HL-60/S4 (cell line): ENCODE measurements around the gene UPK2.

Experiments
- in situ Hi-C: fragments of 300-500 bp; cut with MboI; formaldehyde crosslinking; loops from 2 replicates; pipeline ENCODE4 v1.14.3; 2022; ENCODE audit warnings: low sequenced_read_pairs

Gene UPK2

GRCh38 chr11:118956094-118956846 is at the start of gene UPK2:
UPK2 (plus strand) TSS chr11:118956298; CDS start chr11:118956351, 53 bp downstream.
- in situ Hi-C loops = loop anchor here (5.0 to 25.0 kb wide), 2 partner anchors 44 to 269 kb away; partner anchors contain the start of gene TREH

DNA sequence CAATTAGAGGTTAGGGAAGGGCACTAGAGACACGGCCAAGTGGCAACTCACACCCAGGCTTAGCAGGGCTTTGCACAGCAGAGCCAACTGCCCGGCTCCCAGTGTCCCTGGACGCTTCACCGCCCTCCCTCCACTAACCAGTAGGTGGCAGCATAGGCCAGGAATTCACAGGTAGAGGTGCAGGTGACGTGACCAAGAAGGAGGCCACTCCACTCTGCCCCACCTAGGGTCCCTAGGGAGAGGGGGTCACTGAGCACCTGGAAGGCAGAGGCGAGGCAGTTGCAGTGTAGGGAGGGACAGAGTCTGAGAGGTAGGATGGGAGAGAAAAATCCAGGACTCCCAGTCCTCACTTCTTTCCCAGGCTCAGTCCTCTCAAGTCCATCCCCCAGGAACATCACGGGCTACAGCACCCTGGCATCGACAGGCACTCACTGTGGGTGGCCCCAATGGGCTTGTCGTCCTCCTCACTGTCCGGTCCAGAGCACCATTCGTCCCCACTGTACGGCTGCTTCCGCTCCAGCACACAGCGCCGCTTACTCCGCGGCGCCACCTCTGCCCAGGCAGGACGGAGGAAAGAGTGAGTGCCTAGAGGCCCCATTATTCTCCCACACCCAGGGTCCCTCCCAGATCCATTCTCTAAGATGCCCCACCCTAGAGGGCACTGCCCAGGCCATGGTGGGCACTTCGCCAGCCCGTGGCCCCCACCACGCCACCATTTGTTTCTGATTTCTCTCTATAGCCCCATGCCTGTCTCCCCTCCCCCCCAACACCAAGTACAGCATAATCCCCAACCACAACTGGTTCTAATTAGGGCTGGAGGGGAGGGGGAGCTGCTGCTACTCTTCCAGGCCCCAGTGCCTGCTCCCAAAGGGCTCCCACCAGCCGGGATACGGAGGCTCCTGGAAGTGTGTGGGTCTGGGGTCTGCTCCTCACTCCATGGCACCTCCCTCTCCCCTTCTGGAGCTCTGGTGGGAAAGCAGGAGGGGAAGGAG is 48.8 kb upstream of the UPK2 start:
- in situ Hi-C loops = no loop called here

DNA sequence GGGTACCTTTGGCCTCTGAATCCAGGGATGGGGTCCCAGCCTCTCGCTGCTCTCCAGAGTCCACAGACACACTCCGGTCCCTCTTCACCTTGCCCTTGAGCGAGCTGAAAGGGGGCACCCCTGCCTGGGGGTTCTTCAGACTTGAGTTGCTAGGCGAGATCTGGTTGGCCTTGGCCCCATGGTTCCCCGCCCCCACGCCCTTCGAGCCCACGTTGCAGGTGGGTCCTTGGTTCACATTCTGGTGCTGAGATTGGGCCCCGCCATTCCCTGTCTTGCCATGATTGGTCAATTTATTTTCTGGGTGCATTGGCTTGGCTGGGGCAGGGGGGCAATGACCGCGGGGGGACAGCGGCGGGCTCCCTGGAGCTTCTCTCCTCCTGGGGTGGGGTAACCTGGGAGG is 47.8 kb upstream of the UPK2 start:
- in situ Hi-C loops = no loop called here

DNA sequence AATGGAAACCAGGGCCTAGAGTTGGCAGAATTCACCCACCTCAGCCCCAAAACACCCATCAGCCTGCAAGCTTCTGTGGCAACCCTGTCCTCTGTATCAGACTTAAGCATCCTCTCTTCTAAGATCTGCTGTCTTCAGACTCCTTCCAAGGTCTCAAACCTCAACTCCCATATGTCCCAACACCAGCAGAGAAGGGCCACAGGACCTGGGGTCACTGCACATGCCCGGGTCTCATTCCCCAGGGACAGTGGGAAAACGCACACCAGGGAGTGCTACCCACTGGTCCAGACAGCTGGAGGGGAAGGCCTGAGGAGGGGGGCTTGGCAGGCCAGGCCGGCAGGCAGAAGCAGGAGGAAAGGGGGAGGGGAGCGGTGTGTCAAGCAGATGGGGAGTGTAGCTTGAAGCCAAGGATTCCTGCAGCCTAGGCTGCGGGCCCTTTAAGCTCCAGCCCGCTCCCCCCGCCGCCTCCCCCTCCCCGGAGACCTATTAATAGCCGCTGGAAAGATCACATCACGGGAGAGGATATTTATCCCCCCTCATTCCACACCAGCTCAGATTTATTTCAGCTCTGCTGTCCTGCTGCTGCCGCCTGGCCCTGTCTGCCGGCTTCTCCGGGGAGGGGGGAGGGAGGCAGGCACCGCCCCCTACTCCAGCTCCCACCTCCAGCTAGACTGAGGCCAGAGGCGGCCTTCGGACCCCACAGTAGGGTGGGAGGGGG is 47.0 kb upstream of the UPK2 start:
- in situ Hi-C loops = no loop called here

GRCh38 chr11:118909619-118910308 is 46.3 kb upstream of the UPK2 start:
- in situ Hi-C loops = loop anchor here (5.0 kb wide), 1 partner anchor 48 kb away; the partner anchor contains the start of gene UPK2

GRCh38 chr11:118910309-118911112 is 45.6 kb upstream of the UPK2 start:
- in situ Hi-C loops = loop anchor here (5.0 kb wide), 1 partner anchor 47 kb away; the partner anchor contains the start of gene UPK2

- in situ Hi-C loops = loop anchor here (5.0 kb wide), 1 partner anchor 46 kb away; the partner anchor contains the start of gene UPK2
These were observed 44.8 kb upstream of the UPK2 start for GRCh38 chr11:118911113-118911879.

DNA sequence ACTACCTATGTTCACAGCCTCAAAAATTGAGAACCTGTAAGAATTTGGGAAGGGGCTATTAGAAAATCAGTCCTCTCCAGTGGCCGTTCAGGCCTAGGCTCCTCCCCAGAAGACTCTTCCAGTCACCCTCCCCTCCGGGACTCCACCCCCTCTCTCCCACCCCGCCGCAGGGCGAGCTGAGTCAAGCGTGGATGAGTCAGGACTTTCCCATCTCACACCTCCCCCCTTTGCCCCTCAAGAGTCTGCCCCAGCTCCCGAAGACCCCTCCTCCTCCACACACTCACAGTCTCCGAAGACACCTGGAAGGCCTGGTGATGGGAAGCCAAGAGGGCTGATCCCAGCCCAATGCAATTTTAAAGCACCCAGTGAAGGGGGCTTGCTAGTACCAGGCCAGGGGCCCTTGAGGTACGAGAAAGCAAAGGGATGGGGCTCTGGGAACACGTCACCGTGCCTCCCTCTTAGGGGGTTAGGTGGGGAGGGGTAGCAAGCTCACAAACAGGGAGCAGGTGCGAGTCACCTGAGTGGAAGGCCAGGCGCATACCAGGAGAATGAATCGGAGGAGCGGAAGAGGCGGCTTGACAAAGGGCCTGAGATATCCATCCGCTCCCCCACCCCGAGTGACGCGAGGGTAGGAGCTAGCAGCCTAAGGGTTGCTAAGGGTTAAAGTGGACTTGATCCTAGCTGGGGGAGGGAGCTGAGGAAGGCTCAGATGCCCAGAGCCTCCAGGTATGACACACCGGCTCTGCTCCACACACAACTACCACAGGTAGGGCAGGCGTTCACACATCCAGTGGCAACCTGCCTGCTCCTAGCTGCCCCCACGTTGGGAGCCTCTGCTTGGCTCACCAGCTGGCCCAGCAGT is 44.0 kb upstream of the UPK2 start:
- in situ Hi-C loops = loop anchor here (5.0 kb wide), 1 partner anchor 45 kb away; the partner anchor contains the start of gene UPK2

- in situ Hi-C loops = loop anchor here (5.0 kb wide), 1 partner anchor 44 kb away; the partner anchor contains the start of gene UPK2
These were observed 43.2 kb upstream of the UPK2 start for GRCh38 chr11:118912742-118913410.

GRCh38 chr11:118913411-118914125 is 42.5 kb upstream of the UPK2 start:
- in situ Hi-C loops = loop anchor here (5.0 kb wide), 1 partner anchor 44 kb away; the partner anchor contains the start of gene UPK2

GRCh38 chr11:118914178-118914918 is 41.8 kb upstream of the UPK2 start:
- in situ Hi-C loops = loop anchor here (5.0 kb wide), 1 partner anchor 43 kb away; the partner anchor contains the start of gene UPK2

DNA sequence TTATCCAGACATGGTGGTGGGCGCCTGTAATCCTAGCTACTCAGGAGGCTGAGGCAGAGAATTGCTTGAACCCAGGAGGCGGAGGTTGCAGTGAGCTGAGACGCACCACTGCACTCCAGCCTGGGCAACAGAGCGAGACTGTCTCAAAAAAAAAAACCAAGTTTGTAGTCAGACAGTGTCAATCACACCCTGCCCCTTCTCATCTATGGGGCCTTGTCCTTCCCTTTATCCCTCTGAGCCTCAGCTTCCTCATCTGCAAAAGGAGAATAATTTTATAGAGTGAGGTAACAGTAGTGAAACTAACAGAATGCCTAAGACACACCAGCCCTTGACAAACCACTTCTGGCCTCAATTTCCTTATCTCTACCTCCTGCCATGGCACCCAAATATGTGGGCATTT is 41.1 kb upstream of the UPK2 start:
- in situ Hi-C loops = loop anchor here (5.0 kb wide), 1 partner anchor 42 kb away; the partner anchor contains the start of gene UPK2

DNA sequence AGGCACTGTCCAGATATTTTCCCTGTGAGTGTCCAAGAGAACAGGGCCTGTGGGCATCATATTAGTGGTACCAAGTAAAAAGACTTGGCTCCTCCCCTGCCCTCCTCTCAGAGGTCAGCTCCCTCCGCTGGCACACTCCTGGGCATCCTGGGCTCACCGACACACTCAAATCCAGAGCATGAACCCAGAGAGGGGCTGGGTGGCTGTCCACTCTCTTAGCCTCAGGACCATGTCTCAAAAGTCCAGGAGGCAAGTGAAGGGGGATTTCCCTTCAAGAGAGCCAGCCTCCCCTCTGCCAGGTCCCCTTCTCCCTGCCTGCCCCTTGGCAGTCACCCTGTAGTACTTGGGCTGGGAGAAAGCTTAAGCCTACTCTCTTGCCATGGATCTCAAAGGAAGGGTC is 40.7 kb upstream of the UPK2 start:
- in situ Hi-C loops = no loop called here

DNA sequence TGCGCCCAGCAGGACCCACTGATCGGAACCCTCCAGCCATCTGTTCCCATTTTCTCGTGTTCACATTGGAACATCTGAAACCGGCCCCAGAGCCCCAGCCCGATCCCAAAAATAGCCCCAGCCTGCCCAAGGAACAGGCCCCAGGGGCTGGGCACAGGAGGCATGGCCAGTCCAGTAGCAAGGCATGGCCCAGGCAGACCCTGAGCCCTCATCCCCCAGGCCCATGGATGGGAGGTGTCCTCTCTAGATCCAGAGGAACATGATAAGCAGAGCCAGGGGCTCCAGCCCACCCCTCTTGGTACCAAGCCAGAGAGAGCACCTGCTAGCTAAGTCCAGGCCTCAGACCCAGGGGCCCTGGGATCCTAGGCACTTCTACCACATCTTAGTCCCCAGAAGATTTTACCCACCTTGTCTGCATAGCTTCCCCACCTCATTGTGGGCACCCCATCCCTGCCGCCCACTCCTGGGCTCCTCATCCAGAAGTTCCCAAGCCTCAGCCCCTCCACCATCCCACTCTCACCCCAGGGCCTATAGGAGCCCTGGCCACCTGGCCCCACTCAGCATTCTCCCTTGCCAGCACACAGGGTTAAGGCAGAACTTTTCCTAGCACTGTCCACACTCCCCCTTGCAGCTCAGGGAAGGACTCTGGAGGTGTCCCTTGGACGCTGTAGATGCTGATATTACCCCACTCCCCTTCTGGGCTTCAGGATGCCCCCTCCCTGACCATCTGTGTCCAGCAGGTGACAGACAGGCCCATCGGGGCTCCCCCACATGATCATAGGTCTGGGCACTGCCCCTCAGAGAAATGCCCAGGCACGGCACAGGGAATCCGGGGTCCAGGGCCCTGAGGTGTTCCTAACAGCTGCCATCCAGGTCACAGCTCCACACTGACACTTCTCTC is 39.9 kb upstream of the UPK2 start:
- in situ Hi-C loops = no loop called here
